OCI-M2 (cell line): ENCODE measurements around the gene ATAD3C.

Source experiments
- DNase-seq: peaks from one replicate; lab custom pipeline; 2025; ENCODE audit not compliant: unreplicated experiment; lab: John Stamatoyannopoulos, UW

Gene ATAD3C

DNA sequence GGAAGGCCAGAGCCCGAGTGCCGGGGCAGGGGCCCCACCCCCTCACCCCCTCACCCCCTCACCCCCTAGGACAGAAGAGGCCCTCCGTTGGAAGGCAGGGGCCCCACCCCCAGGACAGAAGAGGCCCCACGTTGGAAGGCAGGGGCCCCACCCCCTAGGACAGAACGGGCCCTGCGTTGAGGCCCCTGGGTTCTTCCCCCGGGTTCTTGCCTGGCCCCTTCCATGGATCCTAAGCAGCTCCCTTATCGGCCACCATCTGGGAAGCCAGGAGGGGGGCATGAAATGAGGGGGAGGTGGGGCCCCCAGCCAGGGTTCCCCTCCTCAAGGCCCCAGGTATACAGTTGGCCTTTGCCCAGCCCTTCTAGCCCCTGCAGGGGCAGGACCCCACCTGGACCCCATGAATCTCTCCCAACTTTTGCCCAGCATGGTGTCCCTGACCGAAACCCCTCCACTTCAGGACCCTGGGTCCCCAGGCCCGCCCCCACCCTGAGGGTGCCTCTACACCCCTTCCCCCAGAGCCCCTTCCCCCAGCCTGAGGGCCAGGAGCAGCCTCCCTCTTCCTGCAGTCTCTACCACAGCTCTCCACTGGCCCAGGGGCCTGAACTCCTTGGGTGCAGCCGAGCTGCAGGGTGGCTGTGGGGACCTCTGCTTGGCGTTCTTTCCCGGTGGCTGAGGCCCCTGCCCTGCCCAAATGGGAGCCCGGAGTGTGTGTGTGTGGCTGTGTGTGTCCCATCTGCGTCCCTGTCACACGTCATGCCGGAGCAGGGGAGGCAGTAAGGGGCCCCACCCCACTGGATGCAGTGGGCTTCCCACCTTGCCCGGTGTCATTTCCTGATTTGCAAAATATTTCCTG, 18.3 kb upstream of the ATAD3C start:
- no peak for DNase-seq

- DNase-seq = no peak
Measured at GRCh38 chr1:1431845-1432273, 17.6 kb upstream of the ATAD3C start.

DNA sequence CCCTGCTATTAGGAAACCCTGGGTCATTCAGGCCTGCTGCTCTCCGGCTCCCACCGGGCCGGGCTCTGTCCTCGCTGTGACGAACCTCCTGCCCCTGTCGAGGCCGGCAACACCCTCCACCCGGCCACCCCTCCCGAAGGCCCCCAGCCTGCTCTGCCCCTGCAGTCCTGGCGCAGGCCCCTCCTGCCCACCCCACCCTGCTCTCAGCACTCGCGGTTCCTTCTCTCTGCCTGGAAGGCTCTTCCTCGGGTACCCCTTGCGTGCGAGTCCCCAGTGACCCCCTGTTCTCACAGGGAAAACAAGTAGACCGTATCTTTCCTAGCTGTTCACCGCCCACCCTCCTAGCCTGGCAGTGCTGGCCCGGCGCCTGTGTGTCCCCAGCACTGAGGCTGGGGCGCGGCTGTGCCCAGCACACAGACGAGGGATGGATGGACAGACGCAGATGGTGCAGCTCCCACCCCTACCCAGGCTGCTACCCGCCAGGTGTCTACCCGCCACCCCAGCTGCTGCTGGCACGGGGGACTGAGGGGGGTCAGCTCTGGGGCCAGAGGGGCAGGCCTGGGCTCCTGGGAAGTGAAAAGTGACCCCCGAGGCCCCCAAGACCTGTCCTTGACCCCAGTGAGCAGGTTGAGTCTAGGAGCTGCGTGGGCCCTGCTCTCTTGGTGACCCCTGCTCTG, 17.1 kb upstream of the ATAD3C start:
- DNase-seq = no peak

- DNase-seq = no peak
Measured at GRCh38 chr1:1432951-1433803, 16.3 kb upstream of the ATAD3C start.

DNA sequence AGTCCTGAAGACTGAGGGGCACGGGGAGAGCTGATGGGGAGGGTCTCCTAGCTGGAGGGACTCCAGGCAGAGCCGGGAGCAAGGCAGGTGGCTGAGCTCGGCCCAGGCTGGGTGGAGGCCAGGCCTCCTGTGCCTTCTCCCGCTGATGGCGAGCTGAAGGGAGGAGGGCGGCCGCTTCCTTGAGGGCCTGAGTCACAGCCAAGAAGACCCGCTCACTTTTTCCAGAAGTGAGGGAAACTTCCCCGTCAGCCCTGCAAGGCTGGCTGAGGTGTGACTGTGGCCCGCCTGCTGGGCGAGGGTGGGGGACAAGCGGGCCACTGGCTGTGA, 15.7 kb upstream of the ATAD3C start:
- DNase-seq = no peak

- DNase-seq = no peak
Measured at GRCh38 chr1:1434131-1434823, 15.2 kb upstream of the ATAD3C start.

DNA sequence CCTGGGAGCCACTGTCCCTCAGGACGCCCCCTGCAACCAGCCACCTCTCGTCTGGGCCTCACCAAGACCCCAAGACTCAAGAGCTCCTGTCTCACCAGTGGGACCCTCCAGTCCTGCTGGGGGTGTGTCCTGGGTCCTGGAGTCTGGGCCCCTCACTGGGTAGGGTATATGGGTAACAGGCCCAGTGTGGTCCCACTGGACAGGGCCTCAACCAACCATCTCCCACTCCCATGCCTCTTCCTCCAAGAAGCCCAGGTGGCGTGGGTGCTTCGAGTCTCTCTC, 14.7 kb upstream of the ATAD3C start:
- no peak for DNase-seq

GRCh38 chr1:1435106-1435903, 14.2 kb upstream of the ATAD3C start, which contains the start of gene VWA1:
TSS of gene VWA1 (plus strand) at chr1:1435690. CDS start at chr1:1435749, 59 bp downstream.
- no peak for DNase-seq

GRCh38 chr1:1435911-1436629, 13.4 kb upstream of the ATAD3C start:
- no peak for DNase-seq

DNA sequence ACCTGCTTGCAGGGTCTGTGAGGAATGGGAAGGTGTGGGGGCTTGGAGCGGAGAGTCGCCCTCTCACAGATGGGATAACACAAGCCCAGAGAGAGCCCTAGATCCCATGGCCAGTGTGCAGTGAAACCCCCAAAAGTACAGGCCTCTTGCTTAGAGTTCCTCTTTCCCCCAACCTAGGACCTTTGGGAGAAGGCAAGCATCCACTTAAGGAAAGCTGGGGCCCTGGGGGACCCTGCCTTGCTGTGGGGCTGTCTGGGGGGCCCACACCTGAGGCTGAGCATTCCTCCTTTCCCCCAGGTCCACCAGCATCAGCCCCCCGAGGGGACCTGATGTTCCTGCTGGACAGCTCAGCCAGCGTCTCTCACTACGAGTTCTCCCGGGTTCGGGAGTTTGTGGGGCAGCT, 12.9 kb upstream of the ATAD3C start:
- no peak for DNase-seq

GRCh38 chr1:1437033-1437903, 12.2 kb upstream of the ATAD3C start:
- DNase-seq = no peak

DNA sequence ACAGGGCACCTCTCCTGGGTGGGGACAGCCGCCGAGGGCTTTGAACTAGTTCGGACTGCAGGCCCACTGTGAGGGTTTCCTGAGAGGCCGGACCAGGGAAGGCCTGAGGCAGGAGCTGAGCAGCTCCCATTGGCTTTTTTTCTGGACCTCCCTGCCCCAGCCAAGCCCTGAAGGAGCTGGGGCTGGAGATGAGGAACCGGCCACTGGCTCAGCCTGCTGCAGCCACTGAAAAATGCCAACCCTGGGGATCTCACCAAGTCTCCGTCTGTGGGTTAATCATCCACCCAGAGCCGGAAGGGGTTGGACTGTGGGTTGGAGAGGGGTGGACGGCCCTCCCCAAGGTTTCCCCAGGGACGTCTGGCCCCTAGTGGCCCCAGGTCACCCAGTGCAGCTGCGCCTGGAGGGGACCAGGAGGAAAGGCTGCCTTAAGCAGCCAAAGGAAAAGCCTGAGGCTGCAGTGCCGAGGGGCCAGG, 11.5 kb upstream of the ATAD3C start:
- DNase-seq = no peak

DNA sequence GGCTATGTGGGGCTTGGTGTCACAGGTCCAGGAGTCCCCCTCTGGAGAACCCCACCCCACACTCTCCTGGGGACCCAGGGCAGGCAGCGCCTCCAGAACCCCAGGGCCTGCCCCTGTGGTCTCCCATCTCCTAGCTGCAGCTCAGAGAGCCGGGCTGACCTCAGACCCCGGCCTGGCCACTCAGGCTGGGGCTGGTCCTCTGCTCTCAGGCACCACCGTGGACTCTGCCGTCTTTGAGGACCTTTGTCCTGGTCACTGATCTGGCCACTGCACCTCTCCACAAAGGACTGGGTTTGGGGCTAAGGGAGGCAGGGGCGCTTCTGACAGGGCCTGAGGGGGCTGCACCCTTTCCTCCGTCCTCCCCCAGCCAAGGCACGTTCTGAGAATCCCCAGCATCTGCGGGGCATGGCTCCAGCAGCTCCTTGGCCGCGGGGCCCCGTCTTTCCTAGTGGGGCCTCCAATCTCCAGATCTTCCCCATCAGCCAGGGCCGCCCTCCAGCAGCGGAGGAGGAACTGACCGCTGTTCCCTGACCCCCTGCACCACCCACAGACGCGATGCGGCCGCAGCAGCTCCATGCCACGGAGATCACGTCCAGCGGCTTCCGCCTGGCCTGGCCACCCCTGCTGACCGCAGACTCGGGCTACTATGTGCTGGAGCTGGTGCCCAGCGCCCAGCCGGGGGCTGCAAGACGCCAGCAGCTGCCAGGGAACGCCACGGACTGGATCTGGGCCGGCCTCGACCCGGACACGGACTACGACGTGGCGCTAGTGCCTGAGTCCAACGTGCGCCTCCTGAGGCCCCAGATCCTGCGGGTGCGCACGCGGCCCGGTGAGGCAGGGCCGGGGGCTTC, 10.7 kb upstream of the ATAD3C start:
- no peak for DNase-seq

DNA sequence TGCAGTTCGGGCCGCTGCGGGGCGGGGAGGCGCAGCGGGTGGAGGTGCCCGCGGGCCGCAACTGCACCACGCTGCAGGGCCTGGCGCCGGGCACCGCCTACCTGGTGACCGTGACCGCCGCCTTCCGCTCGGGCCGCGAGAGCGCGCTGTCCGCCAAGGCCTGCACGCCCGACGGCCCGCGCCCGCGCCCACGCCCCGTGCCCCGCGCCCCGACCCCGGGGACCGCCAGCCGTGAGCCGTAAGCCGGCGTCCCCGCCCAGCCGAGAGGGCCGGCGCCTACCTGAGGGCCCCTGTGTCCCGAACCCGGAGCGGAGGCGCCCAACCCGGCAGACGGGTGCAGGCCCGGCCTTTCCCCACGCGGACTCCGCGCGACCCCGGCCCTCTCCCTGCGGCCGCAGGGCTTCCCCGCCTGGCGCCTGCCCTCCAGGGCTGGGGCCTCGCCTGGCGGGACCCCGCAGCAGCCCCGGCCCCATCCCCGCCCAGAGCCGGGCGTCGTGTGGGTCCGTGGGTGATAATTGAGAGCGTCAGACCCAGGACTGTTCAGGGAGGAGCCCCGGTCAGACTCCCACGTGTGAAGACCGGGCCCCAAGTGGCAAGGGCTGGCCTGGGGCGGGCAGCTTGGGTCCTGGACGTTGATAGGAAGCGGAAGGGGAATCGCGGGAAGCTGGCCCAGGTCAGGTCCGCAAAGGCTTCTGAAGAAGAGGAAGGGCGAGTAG, 9.8 kb upstream of the ATAD3C start:
- no peak for DNase-seq

DNA sequence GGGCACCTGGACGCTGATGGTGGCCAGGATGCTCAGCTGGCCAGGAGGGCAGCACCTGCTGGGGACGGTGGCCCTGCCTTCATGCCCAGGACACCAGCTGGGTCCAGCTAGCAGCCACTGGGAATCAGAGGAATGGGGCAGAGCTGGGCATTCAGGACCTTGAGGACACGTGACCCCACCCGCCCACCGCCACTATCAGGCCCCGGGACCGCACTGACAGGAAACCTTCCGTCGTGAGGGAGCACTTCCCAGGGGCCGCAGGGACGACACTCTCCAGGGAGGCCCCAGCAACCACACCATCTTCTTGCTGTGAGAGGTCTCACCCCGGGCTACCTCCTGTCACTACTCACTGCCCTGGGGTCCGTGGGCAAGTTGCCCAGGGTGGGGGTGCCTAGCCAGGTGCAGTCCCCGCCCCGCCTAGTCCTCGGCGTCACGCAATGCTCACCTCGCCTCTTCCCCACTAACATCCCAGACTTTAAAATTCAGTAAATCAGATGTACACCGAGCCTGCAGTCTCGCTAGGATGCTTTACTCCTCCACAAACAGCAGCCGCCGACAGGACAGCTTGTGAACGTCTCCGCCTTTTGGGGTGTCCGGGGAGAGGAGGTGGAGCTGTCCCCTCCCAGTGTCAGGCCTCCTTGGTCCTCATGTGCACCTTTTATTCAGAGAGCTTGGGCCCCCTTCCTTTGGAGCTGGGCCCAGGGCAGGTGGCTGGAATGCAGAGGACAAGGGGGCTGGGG, 9.1 kb upstream of the ATAD3C start:
- DNase-seq = no peak
